ENCODE results near the gene TLR6. TPM values are rescaled to one million over a fixed set of nuclear protein-coding genes. Genes with fewer than 3 reads are reported as not detected.
A peak's percentile ranks its signal among the peaks of the same experiment; 100 is the strongest.

The TLR6 gene
- total RNA-seq, 1 donor from 2014 or later = not detected

GRCh38 chr4:38902695-38903094 lies 46.1 kb upstream of the TLR6 start:
- Mint-ChIP-seq H3K36me3 (ENCODE audit: unreplicated experiment) (no peaks in the 10 kb centered on the region), H3K4me3 (ENCODE audit: unreplicated experiment) (no peak overlapping the region), H3K27ac (ENCODE audit: unreplicated experiment) (no peak overlapping the region), H3K9me3 (ENCODE audit: unreplicated experiment) (no peaks in the 10 kb centered on the region), H3K4me1 (ENCODE audit: low read depth, unreplicated experiment) (peaks cover 14% of the 10 kb centered on the region), H3K27me3 (ENCODE audit: unreplicated experiment) (peaks cover 1% of the 10 kb centered on the region)
- TF ChIP-seq CTCF (IDR thresholded peaks at IDR 0.05; ENCODE audit: partially characterized antibody, unreplicated experiment) = peak; percentile 16
- DNase-seq = no peak

GRCh38 chr4:38902221-38902620 lies 45.6 kb upstream of the TLR6 start:
- no peak for TF ChIP-seq CTCF (IDR thresholded peaks at IDR 0.05; ENCODE audit: partially characterized antibody, unreplicated experiment)
- DNase-seq = no peak
- Mint-ChIP-seq H3K9me3 (ENCODE audit: unreplicated experiment) (no peaks in the 10 kb centered on the region), H3K27ac (ENCODE audit: unreplicated experiment) (no peak overlapping the region), H3K4me1 (ENCODE audit: low read depth, unreplicated experiment) (peaks cover 14% of the 10 kb centered on the region), H3K36me3 (ENCODE audit: unreplicated experiment) (no peaks in the 10 kb centered on the region), H3K4me3 (ENCODE audit: unreplicated experiment) (no peak overlapping the region), H3K27me3 (ENCODE audit: unreplicated experiment) (peaks cover 1% of the 10 kb centered on the region)

- Mint-ChIP-seq H3K27ac (ENCODE audit: unreplicated experiment) (no peak overlapping the region), H3K36me3 (ENCODE audit: unreplicated experiment) (no peaks in the 10 kb centered on the region), H3K4me1 (ENCODE audit: low read depth, unreplicated experiment) (no peaks in the 10 kb centered on the region), H3K4me3 (ENCODE audit: unreplicated experiment) (no peak overlapping the region), H3K27me3 (ENCODE audit: unreplicated experiment) (peaks cover 1% of the 10 kb centered on the region), H3K9me3 (ENCODE audit: unreplicated experiment) (no peaks in the 10 kb centered on the region)
- DNase-seq = no peak
- no peak for TF ChIP-seq CTCF (IDR thresholded peaks at IDR 0.05; ENCODE audit: partially characterized antibody, unreplicated experiment)
Observed at GRCh38 chr4:38898245-38898644, 41.6 kb upstream of the TLR6 start.

GRCh38 chr4:38896940-38897339 lies 40.3 kb upstream of the TLR6 start:
- no peak for DNase-seq
- H3K36me3 Mint-ChIP-seq (ENCODE audit: unreplicated experiment) = no peaks in the 10 kb centered on the region
- H3K4me3 Mint-ChIP-seq (ENCODE audit: unreplicated experiment) = no peak overlapping the region
- H3K27ac Mint-ChIP-seq (ENCODE audit: unreplicated experiment) = no peak overlapping the region
- no peaks in the 10 kb centered on the region for H3K9me3 Mint-ChIP-seq (ENCODE audit: unreplicated experiment)
- H3K4me1 Mint-ChIP-seq (ENCODE audit: low read depth, unreplicated experiment) = no peaks in the 10 kb centered on the region
- TF ChIP-seq CTCF (IDR thresholded peaks at IDR 0.05; ENCODE audit: partially characterized antibody, unreplicated experiment) = no peak
- H3K27me3 Mint-ChIP-seq (ENCODE audit: unreplicated experiment) = peaks cover 1% of the 10 kb centered on the region

GRCh38 chr4:38894322-38894982 lies 37.8 kb upstream of the TLR6 start:
- no peaks in the 10 kb centered on the region for H3K36me3 Mint-ChIP-seq (ENCODE audit: unreplicated experiment)
- no peak overlapping the region for H3K4me3 Mint-ChIP-seq (ENCODE audit: unreplicated experiment)
- H3K27me3 Mint-ChIP-seq (ENCODE audit: unreplicated experiment) = no peaks in the 10 kb centered on the region
- no peaks in the 10 kb centered on the region for H3K4me1 Mint-ChIP-seq (ENCODE audit: low read depth, unreplicated experiment)
- TF ChIP-seq CTCF (IDR thresholded peaks at IDR 0.05; ENCODE audit: partially characterized antibody, unreplicated experiment) = no peak
- no peak for DNase-seq
- no peak overlapping the region for H3K27ac Mint-ChIP-seq (ENCODE audit: unreplicated experiment)
- H3K9me3 Mint-ChIP-seq (ENCODE audit: unreplicated experiment) = no peaks in the 10 kb centered on the region

Data from glutamatergic neuron (in vitro differentiated cells).